Superior temporal gyrus (tissue), 1 donor: Measurements from ENCODE around the gene CCR7.
"Not testable (repeated sequence)": the region's sequence is repeated elsewhere in the genome, so short reads cannot be mapped to it uniquely, and the experiment has no call there.

ENCODE experiments used
- DNase-seq: peaks from one replicate; pipeline ENCODE4 v3.0.0-alpha.2; 2016; ENCODE audit errors: extremely low spot score

Gene CCR7

DNA sequence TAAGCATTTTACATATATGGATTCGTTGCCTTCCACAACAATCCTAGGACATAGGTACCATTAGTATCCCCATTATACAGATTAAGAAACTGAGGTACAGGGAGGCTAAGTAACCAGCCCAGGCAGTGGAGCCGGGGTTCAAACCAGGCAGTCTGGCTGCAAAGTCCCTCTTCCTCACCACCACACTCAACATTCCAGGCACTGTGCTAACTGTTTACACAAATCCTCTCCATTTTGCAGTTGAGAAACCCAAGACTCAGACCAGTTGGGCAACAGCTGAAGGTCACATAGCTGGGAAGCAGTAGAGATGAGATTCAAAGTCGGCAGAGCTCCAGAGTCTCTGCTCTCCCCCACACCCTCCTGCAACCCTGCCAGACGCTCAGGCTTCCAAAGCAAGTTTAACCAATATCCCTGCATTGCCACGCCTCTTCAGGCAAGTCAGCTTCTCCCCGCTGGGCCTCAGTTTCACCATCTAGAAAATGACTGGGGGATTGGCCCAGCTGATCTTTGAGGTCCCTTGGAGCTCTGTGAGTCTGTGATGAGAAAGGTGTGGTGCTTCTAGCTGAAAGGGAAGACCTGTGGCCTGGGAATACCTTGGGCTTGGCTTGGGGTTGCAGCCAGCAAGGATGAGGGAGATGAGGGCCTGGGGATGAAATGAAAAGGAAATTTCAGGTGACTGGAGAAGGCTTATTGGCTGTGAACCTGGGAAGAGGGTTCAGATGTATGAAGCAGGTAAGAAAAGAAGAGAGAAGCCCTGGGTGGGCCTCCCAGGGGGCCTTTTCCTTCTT is 14.0 kb downstream of the CCR7 start:
- no peak for DNase-seq

GRCh38 chr17:40550608-40551007 is 14.7 kb downstream of the CCR7 start:
- no peak for DNase-seq

DNA sequence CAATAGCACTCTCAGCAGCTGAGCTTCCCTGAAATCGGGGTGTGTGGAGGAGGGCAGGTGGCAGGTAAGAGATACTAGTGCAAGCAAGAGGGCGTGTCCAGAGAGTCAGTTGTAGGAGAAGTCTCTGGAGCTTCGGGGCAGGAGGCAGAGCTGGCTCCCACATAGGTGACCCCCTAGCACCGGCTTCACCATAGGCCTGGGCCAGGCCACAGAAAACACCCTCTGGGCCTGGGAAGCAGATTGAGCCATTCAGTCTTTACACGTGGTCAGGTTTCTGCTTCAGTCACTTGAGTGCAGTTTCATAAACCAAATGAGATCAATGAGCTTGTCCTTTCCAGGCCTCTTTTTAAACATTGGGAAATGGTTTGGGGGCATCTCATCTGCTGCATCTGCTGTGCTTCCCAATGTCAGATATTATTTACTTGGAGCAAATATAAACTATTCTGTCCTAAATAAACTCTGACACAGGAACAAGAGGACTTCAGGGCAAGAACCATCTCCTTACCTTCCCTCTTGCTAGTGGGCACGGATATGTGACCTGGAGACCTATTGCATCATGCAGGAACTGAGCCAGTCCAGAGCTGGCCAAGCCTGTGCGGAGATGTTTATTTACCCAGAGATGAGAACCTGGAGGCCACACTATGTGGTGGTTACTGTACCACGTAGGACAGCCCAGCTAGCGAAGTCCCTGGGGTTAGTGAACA is 16.1 kb downstream of the CCR7 start:
- DNase-seq = no peak

GRCh38 chr17:40548491-40548981 is 16.7 kb downstream of the CCR7 start:
- no peak for DNase-seq

GRCh38 chr17:40547785-40548478 is 17.3 kb downstream of the CCR7 start:
- DNase-seq = no peak

DNA sequence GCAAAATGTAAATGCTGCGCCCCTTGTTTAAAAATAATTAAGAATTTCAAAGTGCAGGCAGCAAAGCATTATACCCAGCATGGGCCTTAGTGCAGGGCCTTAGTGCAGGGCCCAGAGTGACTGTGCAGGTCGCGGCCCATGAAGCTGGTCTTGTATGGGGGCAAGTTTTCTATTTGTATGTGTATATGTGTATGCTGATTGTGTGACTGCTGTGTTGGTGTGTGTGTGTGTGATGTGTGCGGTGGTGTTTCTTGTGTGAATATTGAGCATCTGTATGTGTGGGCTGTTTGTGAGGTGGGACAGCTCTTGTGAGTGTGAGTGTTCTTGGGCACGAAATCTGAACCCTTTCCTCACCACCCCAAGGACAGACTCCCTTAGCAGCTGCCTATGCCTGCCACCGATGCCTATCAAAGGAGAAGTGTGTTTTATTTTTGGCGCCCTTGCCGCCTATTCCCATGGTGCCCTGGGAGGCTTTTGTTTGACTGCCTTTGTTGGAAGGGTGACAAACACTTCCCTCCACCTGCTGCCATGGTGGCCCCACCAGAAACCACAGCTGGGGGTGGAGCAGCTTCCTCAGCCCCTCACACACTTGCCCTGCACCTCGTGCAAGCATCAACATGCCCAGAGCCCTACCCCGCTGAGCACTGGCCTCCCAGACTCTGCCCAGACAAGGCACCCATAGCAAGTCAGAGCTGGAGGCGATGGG is 18.0 kb downstream of the CCR7 start:
- DNase-seq = no peak

DNA sequence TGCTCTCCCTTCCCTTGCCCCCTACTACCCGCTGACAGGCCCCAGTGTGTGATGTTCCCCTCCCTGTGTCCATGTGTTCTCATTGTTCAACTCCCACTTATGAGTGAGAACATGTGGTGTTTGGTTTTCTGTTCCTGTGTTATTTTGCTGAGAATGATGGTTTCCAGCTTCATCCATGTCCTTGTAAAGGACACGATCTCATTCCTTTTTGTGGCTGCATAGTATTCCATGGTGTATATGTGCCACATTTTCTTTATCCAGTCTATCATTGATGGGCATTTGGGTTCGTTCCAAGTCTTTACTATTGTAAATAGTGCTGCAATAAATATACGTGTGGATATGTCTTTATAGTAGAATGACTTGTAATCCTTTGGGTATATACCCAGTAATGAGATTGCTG is 18.8 kb downstream of the CCR7 start:
- DNase-seq = not testable (repeated sequence)

- no peak for DNase-seq
These were observed 19.6 kb downstream of the CCR7 start for GRCh38 chr17:40545660-40546059.

- DNase-seq = no peak
These were observed 22.5 kb downstream of the CCR7 start for GRCh38 chr17:40542558-40543411.

- DNase-seq = no peak
These were observed 23.3 kb downstream of the CCR7 start for GRCh38 chr17:40541873-40542557.

- no peak for DNase-seq
These were observed 24.0 kb downstream of the CCR7 start for GRCh38 chr17:40541060-40541872.

- DNase-seq = no peak
These were observed 24.8 kb downstream of the CCR7 start for GRCh38 chr17:40540448-40540847.

GRCh38 chr17:40539711-40540411 is 25.4 kb downstream of the CCR7 start:
- no peak for DNase-seq

- no peak for DNase-seq
These were observed 26.2 kb downstream of the CCR7 start for GRCh38 chr17:40538936-40539705.

- DNase-seq = no peak
These were observed 27.0 kb downstream of the CCR7 start for GRCh38 chr17:40538019-40538935.

- no peak for DNase-seq
These were observed 28.7 kb downstream of the CCR7 start for GRCh38 chr17:40536295-40537171.
